ENCODE data around the gene KIF2C.

The KIF2C gene

GRCh38 chr1:44817307-44817706 lies 77.7 kb downstream of the KIF2C start:
- TF ChIP-seq CTCF (IDR thresholded peaks at IDR 0.05; ENCODE audit: borderline replicate concordance, insufficient read depth, low read depth, low read length): no peak
- H3K4me3 ChIP-seq (ENCODE audit: low read depth, low read length): no peak overlapping the region
